Measurements from ENCODE around the gene CPNE7.

Gene CPNE7

GRCh38 chr16:89549007-89549700 is 26.4 kb upstream of the CPNE7 start:
- DNase-seq (ENCODE audit: low spot score), result no peak

- DNase-seq (ENCODE audit: low spot score), result no peak
These were observed 25.0 kb upstream of the CPNE7 start for GRCh38 chr16:89550421-89551007.

- no peak for DNase-seq (ENCODE audit: low spot score)
These were observed 23.2 kb upstream of the CPNE7 start for GRCh38 chr16:89552329-89552728.

GRCh38 chr16:89552913-89553312 is 22.6 kb upstream of the CPNE7 start:
- no peak for DNase-seq (ENCODE audit: low spot score)

- DNase-seq (ENCODE audit: low spot score), result no peak
These were observed 21.8 kb upstream of the CPNE7 start for GRCh38 chr16:89553733-89554132.

GRCh38 chr16:89554343-89554742 is 21.2 kb upstream of the CPNE7 start:
- DNase-seq (ENCODE audit: low spot score), result no peak

- no peak for DNase-seq (ENCODE audit: low spot score)
These were observed 20.3 kb upstream of the CPNE7 start for GRCh38 chr16:89555265-89555664.

GRCh38 chr16:89555780-89556179 is 19.8 kb upstream of the CPNE7 start:
- DNase-seq (ENCODE audit: low spot score), result no peak

- peak; percentile 72 for DNase-seq (ENCODE audit: low spot score)
These were observed 18.5 kb upstream of the CPNE7 start for GRCh38 chr16:89556750-89557689.

GRCh38 chr16:89557690-89558490 is 17.7 kb upstream of the CPNE7 start:
- DNase-seq (ENCODE audit: low spot score), result no peak

- DNase-seq (ENCODE audit: low spot score), result peak; percentile 94
These were observed 15.0 kb upstream of the CPNE7 start, which contains the start of gene RPL13 for GRCh38 chr16:89560378-89561141. RPL13 (plus strand) TSS chr16:89560682; CDS start chr16:89560960, 278 bp downstream.

GRCh38 chr16:89561142-89561883 is 14.2 kb upstream of the CPNE7 start:
- no peak for DNase-seq (ENCODE audit: low spot score)

GRCh38 chr16:89561884-89562599 is 13.5 kb upstream of the CPNE7 start:
- DNase-seq (ENCODE audit: low spot score), result no peak

GRCh38 chr16:89562939-89563338 is 12.6 kb upstream of the CPNE7 start:
- DNase-seq (ENCODE audit: low spot score), result no peak

- DNase-seq (ENCODE audit: low spot score), result no peak
These were observed 11.7 kb upstream of the CPNE7 start for GRCh38 chr16:89563639-89564392.

GRCh38 chr16:89564476-89565255 is 10.9 kb upstream of the CPNE7 start:
- DNase-seq (ENCODE audit: low spot score), result peak; percentile 64

GRCh38 chr16:89565256-89565505 is 10.4 kb upstream of the CPNE7 start:
- DNase-seq (ENCODE audit: low spot score), result peak; percentile 79
